MCF 10A (cell line): Measurements from ENCODE around the gene HEATR3. TPM values are rescaled to one million over a fixed set of nuclear protein-coding genes. Genes with fewer than 3 reads are reported as not detected.

Experiments
- BruUV-seq: library from RNA; stranded (reverse); fragments of 400-500 nt; replicated peaks from 2 replicates; lab custom pipeline; 2021; lab: Mats Ljungman, UMichigan
- CTCF ChIA-PET: fragments of 300-600 bp; sonication (Branson Sonifier 250); formaldehyde crosslinking; extraction: SDS; loops from one replicate; lab custom pipeline; 2021; ENCODE audit warnings: antibody characterized with exemption, inconsistent platforms; lab: Yijun Ruan, JAX
- POLR2A ChIA-PET: fragments of 300-600, 350-650 bp; sonication (Branson Sonifier 250); formaldehyde crosslinking; extraction: SDS; loops from one replicate; lab custom pipeline; 2020; ENCODE audit warnings: antibody characterized with exemption, inconsistent platforms; lab: Yijun Ruan, JAX
- DNase-seq: peaks from one replicate; pipeline ENCODE4 v3.0.0-alpha.2; 2018; ENCODE audit not compliant: unreplicated experiment
- H3K27ac Mint-ChIP-seq: one replicate; pipeline ENCODE4 v1.8.0; 2022; ENCODE audit warnings: mild to moderate bottlenecking, low read depth, mixed read lengths; ENCODE audit not compliant: unreplicated experiment
- H3K27me3 Mint-ChIP-seq: one replicate; pipeline ENCODE4 v1.8.0; 2022; ENCODE audit warnings: mixed read lengths; ENCODE audit not compliant: insufficient read depth, unreplicated experiment
- H3K36me3 Mint-ChIP-seq: one replicate; pipeline ENCODE4 v1.8.0; 2022; ENCODE audit warnings: mild to moderate bottlenecking, moderate library complexity, mixed read lengths; ENCODE audit not compliant: insufficient read depth, unreplicated experiment
- H3K4me1 Mint-ChIP-seq: one replicate; pipeline ENCODE4 v1.8.0; 2022; ENCODE audit warnings: mixed read lengths; ENCODE audit not compliant: insufficient read depth, unreplicated experiment
- H3K4me3 Mint-ChIP-seq: one replicate; pipeline ENCODE4 v1.8.0; 2022; ENCODE audit warnings: mild to moderate bottlenecking, moderate library complexity, mixed read lengths; ENCODE audit not compliant: unreplicated experiment
- H3K9me3 Mint-ChIP-seq: one replicate; pipeline ENCODE4 v1.8.0; 2022; ENCODE audit warnings: mixed read lengths; ENCODE audit not compliant: unreplicated experiment
- CTCF ChIP-seq: fragments of 200-600 bp; IDR thresholded peaks from one replicate; pipeline ENCODE4 v1.8.0; 2022; ENCODE audit warnings: antibody characterized with exemption, mild to moderate bottlenecking; ENCODE audit not compliant: unreplicated experiment
- intact Hi-C: fragments of 100-400 bp; cut with micrococcal nuclease; formaldehyde crosslinking; loops from 2 replicates; pipeline ENCODE4 v1.14.1; 2022
- total RNA-seq: library from RNA; stranded (reverse); gene quantifications from 2 replicates; pipeline ENCODE4 v1.2.3, GENCODE V29; 2022

HEATR3 gene
- total RNA-seq, 1 experiment from 2014 or later, result 13.3 TPM

GRCh38 chr16:50023641-50024040 lies 42.1 kb upstream of the HEATR3 start:
- Mint-ChIP-seq H3K4me3 (no peak overlapping the region), H3K4me1 (peaks cover 5% of the 10 kb centered on the region), H3K36me3 (peaks cover 16% of the 10 kb centered on the region), H3K27me3 (peaks cover 17% of the 10 kb centered on the region), H3K9me3 (no peaks in the 10 kb centered on the region), H3K27ac (no peak overlapping the region)
- DNase-seq, result no peak
- BruUV-seq, result no TSS peak
- intact Hi-C loops, result loop anchor here (2.0 to 10.0 kb wide), 3 partner anchors 131 to 641 kb away; partner anchors contain the start of gene TENT4B
- ChIA-PET POLR2A (interaction anchor here (1.8 to 2.8 kb wide), 2 partner anchors 14 to 42 kb away, joined by 9 to 23 read pairs; partner anchors contain the start of gene HEATR3), CTCF (interaction anchor here (0.7 to 4.2 kb wide), 8 partner anchors 8 to 644 kb away, joined by 3 to 61 read pairs (median 10); partner anchors contain the start of gene HEATR3)
- no peak for TF ChIP-seq CTCF

- no peak overlapping the region for H3K27ac Mint-ChIP-seq
- DNase-seq, result no peak
- peaks cover 17% of the 10 kb centered on the region for H3K27me3 Mint-ChIP-seq
- intact Hi-C loops, result loop anchor here (2.0 to 10.0 kb wide), 3 partner anchors 131 to 641 kb away; partner anchors contain the start of gene TENT4B
- H3K9me3 Mint-ChIP-seq, result no peaks in the 10 kb centered on the region
- H3K4me3 Mint-ChIP-seq, result peak overlapping the region; percentile 91
- CTCF ChIA-PET, result interaction anchor here (0.6 to 4.2 kb wide), 42 partner anchors 8 to 1552 kb away, joined by 3 to 61 read pairs (median 4); partner anchors contain the start of gene HEATR3
- H3K36me3 Mint-ChIP-seq, result peaks cover 20% of the 10 kb centered on the region
- H3K4me1 Mint-ChIP-seq, result peaks cover 5% of the 10 kb centered on the region
- POLR2A ChIA-PET, result interaction anchor here (1.0 to 2.8 kb wide), 5 partner anchors 13 to 349 kb away, joined by 4 to 23 read pairs (median 4); partner anchors contain the start of gene HEATR3
- no peak for TF ChIP-seq CTCF
- no TSS peak for BruUV-seq
Observed at GRCh38 chr16:50024207-50024606, 41.6 kb upstream of the HEATR3 start.

DNA sequence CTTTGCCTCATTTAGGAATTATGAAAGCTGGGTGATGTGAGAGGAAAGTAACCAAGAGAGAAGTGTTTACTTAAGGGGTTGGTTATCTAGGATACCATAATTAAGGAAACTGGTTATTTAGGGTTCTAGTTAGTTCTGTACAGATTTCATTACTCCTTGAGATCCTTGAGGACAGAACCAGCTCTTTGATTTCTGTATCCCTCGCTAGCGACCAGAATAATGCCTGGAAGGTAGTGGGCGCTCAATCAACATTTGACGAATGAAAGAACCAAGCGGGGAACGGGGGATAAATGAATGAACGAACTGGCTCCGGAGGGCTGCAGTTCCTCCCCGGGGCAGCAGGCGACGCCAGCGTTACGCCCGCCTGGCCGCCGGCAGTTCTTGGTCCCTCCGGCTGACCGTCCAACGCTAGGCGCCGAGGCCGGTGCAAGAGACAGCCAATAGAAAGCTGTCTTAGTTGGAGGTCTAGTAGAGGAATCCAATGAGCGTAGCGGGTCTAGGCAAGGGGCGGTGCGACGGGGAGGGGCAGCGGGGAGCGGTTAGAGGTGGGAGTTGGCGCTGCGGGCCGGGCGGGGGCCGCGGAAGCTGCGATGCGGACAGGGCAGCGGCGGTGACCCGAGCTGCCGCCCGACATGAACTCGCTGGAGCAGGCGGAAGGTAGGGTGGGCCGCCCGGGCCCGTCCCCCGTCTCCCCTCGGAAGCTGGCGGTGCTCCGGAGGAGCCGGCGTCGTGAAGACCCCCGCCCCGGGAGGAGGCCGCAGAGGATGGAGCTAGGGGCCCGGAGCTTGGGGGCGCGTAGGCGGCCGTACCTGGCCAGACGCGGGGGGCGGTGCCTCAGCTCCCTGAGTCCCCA lies 40.9 kb upstream of the HEATR3 start, which contains the start of gene CNEP1R1:
Gene CNEP1R1, plus strand, starts transcription at position 542 of the 853 bp plus-strand sequence. Its CDS starts 91 bp downstream, at position 633.
- BruUV-seq, result no TSS peak
- H3K9me3 Mint-ChIP-seq, result no peaks in the 10 kb centered on the region
- intact Hi-C loops, result loop anchor here (1.0 to 10.0 kb wide), 5 partner anchors 68 to 640 kb away; partner anchors contain the start of gene TENT4B
- peak; percentile 96 for DNase-seq
- H3K4me1 Mint-ChIP-seq, result peaks cover 5% of the 10 kb centered on the region
- ChIA-PET POLR2A (interaction anchor here (0.7 to 2.8 kb wide), 20 partner anchors 9 to 640 kb away, joined by 3 to 23 read pairs (median 4); partner anchors contain the start of genes HEATR3 and TENT4B), CTCF (interaction anchor here (0.5 to 4.2 kb wide), 69 partner anchors 9 to 1553 kb away, joined by 3 to 61 read pairs (median 4); partner anchors contain the start of gene HEATR3)
- peak; percentile 99 for TF ChIP-seq CTCF
- H3K27me3 Mint-ChIP-seq, result peaks cover 17% of the 10 kb centered on the region
- H3K4me3 Mint-ChIP-seq, result peak within 1 kb of the TSS; percentile 91
- peak within 1 kb of the TSS; percentile 82 for H3K27ac Mint-ChIP-seq
- H3K36me3 Mint-ChIP-seq, result peaks cover 24% of the 10 kb centered on the region
